LNCAP (cell line): ENCODE measurements around the gene INPP5J.

Experiments
- CTCF ChIP-seq: fragments of 450-650 bp; IDR thresholded peaks from 2 replicates; pipeline ENCODE4 v1.5.1; 2017; ENCODE audit warnings: mild to moderate bottlenecking

Gene INPP5J

GRCh38 chr22:31178859-31179258 is 56.1 kb downstream of the INPP5J start:
- TF ChIP-seq CTCF = no peak

GRCh38 chr22:31179345-31179744 is 56.6 kb downstream of the INPP5J start:
- TF ChIP-seq CTCF = no peak

GRCh38 chr22:31184015-31184414 is 61.2 kb downstream of the INPP5J start:
- no peak for TF ChIP-seq CTCF
